Renal pelvis (tissue), 4 donors: ENCODE measurements around the gene CD320. TPM values are rescaled to one million over a fixed set of nuclear protein-coding genes. Genes with fewer than 3 reads are reported as not detected.
"Not testable (repeated sequence)": the region's sequence is repeated elsewhere in the genome, so short reads cannot be mapped to it uniquely, and the experiment has no call there.

ENCODE experiments used
- DNase-seq: peaks from one replicate; pipeline ENCODE4 v3.0.0-alpha.2; 2013
- polyA plus RNA-seq, 3 donors: library from polyadenylated mRNA; unstranded; fragments of 120-200 nt; gene quantifications; one replicate each; pipeline ENCODE4 v1.2.1, GENCODE V29; 2013; ENCODE audit not compliant: insufficient read length in 3 of 3

Gene CD320
- polyA plus RNA-seq, 3 donors, result 42.6 to 48.9 (median 42.6) TPM

DNA sequence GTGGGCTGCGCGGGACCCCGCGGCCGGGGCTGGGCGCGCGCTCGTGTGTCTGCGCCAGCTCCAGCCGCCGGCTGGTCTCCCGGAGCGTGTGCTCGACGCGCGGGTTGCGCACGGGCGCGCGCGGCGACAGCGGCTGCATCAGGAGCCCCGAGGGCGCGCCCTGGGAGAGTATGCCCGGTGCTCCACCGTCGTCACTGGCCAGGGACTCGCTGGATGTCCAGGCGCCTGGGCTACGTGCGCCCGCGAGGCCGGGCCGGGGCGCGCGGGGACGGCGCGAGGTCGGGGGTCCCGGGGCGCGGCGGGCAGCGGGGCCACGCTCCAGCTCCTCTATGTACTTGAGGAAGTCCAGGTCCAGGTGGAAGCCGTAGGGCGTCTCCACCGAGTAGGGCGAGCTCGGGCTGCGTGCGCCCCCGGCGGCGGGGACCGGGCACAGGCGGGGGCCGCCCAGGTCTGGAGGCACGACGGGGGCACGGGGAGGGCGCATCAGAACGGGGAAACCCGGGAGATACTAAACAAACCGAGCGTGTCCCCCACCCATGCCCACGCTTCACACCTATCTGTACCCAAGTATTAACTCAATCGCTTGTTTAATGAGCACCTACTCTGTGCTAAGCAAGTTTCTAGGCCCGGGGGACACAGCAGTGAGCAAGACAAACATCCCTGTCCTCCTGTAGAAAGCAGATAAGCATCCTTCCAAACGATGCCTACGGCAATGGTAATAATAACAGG lies 27.3 kb upstream of the CD320 start:
- no peak for DNase-seq

DNA sequence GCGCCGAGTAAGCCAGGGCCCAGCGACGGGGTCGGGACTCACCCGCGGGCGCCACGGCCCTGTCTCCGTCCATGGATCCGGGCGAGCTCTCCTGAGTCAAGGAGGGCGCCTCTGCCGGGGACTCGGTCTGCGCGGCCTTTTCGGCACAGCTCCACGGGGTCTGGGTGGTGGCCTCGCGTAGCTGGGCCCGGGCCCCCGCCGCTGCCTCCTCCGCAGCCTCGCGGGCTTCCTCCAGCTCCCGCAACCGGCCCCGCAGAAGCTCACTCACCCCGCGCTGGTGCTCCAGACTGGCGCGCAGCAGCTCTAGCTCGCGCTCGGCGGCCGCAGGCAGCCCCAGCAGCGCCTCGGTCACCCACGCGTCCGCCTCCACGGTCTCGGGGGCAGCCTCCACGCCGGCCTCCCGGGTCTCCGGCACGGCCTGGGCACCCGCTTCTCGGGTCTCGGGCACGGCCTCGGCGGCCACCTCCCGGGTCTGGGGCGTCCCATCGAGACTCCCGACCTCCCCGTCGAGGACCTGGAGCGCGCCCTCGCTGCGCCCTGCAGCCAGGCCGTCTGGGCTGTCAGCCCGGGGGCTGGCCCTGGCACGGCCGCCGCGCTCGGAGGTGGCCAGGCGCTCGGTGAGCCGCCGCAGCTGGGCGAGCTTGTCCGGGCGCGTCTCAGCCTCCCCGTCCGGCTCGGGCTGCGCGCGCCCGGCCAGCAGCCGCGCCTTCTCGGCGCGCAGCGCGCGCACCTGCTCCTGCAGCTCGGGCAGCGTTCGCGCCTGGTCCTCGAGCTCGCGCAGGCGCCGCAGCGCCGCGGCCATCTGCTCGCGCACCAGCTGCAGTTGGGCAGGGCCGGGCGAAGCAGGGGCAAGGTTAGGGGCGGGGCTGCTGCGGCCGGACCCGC lies 26.5 kb upstream of the CD320 start:
- peak; percentile 68 for DNase-seq

DNA sequence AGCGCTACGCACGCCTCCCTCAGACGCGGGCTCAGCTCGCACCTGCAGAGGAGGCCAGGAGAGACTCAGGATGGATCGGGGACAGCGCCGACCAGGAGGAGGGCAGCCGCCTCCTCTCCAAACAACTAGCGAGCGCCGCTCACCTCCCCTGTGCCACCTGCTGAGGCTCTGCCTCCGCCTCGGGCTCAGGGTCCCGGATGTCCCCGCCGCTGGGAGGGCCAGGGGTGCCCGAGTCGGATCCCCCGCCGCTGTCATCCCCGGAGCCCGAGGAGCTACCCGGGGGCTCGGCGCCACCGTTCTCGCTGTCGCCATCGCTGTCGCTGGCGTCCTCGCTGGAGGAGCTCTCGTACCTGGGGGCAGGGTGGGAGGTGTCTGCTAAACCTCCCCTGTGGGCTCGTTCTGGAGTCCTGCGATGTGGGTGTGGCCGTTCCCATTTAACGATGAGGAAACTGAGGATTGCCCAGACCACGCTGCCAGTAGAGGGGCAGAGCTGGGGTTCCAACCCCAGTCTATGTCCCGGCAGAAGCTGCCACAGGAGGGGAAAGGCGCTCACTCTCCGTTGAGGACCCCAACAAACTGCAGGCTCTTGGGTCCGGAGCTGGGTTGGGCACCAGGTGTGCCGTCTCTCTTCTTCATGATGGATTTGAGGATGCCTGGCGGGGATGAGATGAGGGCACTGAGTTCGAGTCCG lies 25.8 kb upstream of the CD320 start:
- no peak for DNase-seq

DNA sequence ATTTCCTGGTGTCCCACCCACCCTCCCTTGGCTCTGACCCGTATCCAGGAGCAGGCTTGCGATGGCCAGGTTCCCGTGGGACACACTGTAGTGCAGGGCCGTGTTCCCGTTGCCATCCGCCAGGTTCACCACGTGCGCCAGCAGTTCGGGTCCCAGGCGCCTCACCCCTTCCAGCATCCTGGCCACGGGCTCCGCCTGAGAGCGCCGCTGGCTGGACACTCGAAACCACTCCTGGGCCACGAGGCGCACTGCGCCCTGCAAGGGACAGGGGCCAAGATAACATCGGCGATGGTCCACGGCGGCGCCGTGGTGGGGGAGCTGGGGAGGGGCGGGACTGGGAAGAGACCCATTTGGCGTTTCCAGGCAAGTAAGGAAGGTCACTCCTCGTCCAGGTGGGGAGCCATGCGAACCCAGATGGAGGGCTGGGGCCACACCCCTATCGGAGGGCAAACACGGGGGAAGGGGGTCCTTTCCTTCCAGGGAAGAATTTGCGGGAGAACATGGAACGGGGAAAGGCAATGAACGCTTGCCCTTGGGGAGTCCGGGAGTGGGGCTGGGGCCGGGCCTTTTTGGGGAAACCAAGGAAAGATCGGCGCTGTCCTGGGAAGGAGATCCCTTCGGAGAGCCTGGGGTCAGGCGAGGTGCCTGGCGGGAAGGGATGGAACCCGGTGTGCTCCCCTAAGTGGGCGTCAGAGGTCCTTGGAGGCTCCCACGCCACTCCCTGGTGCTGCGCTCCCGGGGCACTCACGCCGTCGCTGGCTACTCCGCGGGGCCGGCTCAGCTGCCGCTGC lies 25.0 kb upstream of the CD320 start:
- DNase-seq, result no peak

DNA sequence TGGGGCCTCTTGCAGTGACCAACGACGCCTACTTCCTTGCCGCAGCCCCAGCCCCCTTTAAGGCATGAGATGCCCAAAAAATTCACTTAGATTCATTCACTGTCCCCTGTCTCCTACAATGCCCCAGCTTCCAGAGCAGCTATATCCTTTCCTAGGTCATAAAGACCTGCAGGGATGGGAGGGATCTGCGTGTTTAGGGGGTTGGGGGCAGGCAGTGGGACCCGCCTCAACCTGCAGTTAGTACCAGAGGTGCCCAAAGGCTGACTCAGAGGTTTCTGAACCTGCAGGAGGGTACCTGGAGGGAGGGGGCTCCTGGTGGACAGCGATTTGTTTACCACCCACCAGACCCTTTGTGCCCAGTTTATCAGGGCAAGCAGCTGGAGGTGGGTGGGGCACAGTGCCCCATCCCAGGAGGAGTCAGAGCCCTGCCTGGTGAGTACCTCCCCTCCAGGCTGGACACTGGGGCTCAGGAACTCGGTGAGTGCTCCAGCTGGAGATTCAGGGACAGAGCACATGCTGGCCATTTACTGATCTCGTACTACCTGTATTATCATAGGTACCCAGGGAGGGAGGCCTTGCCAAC lies 23.2 kb upstream of the CD320 start:
- no peak for DNase-seq

DNA sequence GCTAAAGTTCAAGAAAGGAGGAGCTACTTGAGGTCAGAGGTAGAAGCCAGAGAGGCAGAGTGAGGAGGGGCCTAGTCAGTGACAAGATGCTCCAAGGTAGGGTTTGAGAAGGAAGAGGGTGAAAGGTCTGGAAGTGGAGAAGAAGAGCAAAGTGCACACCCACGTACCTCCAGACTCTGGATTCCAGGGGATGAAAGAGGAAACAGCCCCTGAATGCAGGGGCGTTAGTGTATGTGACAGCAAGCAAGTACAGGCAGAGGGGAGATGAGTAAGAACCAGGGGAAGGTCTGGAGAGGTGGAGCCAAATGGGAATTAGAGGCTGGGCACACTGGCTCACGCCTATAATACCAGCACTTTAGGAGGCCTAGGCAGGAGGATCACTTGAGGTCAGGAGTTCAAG lies 21.8 kb upstream of the CD320 start:
- no peak for DNase-seq

DNA sequence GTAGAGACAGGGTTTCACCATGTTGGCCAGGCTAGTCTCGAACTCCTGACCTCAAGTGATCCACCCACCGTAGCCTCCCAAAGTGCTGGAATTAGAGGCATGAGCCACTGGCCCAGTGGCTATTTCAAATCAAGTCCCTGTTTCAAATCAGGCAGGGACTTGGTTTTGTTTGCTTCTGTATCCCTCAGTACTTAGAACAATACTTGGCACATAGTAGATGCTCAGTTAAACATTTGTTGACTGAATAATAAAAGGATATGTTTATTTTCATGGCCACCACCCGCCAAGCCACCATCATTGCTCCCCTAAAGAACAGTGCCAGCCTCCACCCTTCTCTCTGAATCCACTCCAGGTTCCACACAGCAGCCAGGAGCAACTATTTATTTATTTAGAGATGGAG lies 17.3 kb upstream of the CD320 start:
- no peak for DNase-seq

DNA sequence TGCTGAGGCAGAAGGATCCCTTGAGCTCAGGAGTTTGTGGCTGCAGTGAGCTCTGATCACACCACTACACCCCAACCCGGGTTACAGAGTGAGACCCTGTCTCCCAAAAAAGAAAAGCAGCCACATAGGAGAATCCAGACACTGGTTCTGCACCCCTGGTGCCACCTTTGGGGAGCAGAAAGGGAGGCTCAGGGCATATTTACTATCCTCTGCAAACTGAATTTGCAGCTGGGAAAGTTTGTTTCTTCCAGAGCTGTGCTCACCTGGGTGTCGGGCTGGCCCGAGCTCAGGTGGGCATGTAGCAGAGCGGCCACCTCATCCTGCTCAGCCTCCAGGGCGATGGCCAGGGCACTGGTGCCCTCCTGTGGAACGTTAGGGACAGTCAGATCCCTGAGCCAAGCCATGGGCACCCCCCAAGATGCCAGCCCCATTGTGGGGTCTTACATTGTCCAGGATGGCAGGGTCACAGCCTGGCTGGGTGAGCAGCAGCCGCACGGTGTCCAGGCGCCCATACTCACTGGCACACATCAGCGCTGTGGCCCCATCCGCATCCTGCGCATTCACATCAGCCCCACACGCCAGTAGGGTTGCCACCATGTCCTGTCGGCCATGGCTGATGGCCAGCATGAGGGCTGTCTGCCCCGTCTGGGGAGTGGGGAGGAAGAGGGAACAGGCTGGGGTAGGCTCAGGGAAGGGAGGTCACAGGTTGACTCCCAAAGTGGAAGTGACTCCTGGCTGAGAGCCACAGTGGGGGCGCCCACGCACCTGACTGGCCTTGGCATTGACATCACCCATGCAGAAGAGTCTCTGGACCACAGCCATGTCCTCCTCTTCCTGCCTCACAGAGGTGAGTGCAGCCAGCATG lies 16.3 kb upstream of the CD320 start:
- no peak for DNase-seq

DNA sequence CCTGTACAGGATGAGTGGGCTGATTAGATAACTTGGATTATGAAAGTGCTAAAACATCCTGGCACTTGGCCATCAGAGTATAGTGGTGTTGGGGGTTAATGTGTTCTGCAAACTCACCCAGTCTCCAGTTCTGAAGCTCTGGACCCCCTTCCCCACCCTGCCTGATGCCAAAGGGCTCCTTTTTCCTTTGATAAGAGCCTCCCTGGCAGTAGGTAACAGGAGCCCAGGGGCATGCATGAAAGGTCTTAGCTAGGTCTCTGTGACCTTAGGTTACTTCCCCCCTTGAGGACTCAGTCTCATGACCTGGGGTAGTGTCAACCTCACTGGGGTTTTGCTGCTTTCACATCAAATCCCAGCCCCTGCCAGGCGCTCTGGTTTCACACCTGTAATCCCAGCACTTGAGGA lies 15.6 kb upstream of the CD320 start:
- no peak for DNase-seq

DNA sequence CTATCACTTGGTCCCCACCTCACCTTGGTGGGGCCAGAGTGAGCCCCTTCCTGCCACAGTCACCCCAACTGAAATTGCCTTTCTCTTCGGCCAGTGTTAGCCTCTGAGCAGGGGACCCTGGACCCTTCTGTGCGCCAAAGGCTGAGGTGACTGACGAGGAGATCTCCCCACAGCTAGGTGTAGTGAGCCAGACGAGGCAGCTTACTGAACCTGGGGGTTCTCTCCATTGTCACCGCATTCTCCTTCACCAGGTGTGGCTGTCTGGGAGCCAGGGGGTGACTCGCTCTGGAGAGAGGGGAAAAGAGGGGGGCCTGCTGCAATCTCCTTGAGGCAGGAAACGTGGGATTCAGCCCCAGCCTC lies 14.5 kb upstream of the CD320 start:
- DNase-seq, result no peak

DNA sequence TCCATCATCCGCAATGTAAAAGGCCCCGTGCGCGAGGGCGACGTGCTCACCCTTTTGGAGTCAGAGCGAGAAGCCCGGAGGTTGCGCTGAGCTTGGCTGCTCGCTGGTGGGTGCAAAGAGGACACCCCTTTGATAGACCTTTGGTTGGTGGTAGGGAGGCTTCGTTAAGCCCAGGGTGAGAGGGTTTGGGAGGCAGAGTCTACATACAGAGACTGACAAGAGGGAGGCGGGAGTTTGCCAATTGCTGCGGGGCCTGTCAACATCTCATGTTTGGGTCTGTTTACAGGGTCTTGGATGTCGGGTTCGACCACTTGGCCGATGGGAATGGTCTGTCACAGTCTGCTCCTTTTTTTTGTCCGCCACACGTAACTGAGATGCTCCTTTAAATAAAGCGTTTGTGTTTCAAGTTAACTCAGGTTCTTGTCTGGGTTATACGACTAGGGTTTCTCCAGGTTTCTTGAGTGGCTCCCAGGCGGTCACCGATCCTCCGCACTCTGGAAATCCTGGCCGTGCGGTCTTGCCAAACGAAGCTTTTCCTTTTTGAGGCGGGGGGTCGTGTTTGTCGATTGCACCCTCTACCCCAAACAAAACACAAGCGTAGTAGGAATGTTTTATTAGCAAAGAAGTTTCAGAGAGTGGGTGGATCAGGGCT lies 14.0 kb upstream of the CD320 start:
- no peak for DNase-seq

DNA sequence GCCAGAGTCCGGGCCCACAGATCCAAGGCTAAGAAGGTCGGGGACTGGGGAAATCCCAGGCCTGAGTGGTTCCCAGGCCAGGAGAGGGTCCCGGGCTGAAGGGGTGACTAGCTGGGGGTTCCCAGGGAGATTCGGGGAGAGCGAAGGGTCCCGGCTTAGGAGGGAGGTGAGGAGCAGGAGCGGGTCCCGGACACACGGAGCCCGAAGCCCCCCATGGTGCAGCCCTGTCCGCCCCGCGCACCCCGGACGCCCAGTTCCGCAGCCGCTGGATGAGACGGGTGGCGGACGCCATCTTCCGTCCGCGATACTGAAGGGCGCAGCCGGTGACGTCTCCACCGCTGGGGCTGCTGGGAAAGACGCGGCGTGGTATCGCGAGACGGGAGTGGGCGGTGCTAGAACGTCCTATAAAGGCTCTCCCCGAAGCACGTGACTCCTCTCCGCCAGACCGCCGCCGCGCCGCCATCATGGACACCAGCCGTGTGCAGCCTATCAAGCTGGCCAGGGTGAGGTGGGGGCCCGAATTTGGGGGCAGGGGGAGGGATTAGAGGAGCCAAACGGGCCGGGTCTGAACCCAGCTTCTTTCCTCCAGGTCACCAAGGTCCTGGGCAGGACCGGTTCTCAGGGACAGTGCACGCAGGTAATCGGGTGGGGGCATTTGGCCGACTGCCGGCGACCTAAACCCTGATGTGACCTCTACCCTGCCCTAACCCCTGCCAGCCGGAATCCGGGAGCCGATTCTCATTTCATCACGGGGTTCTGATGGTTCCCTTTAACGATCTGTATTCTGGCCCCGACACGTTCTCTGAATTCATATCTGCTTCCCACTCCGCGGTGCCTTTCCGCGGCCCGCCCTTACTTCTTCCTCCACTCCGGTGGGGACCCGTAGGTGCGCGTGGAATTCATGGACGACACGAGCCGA lies 13.2 kb upstream of the CD320 start, which contains the start of the genes NDUFA7 and RPS28:
TSS of gene NDUFA7 (minus strand) at position 309 of the 919 bp plus-strand sequence. CDS start at position 292, 17 bp downstream.
TSS of gene RPS28 (plus strand) at position 430 of the 919 bp plus-strand sequence. CDS start at position 465, 35 bp downstream.
- DNase-seq, result peak; percentile 96

DNA sequence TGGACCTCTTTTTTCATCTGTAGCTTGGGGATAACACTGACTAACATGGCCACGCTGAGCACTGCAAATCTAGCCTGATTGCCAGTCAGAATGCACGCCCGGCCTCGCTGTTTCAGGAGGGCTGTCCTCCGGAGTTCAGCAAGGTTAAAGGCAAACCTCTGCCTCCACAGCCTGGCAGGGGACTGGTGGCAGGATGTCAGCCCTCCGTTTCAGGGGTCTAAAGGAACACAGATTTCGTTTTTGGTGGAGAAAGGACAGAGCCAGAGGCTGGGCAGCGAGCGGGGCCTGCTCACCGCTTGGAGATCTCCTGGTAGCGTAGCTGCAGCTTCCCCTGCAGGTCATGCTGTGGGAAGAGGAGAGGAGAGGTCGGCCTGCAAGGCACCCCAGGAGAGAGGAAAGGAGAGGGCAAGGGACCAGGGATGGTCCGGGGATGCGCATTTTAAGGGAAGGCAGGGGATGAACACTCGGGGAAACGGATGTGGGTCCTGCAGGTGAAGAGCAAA lies 12.5 kb upstream of the CD320 start:
- DNase-seq, result no peak

DNA sequence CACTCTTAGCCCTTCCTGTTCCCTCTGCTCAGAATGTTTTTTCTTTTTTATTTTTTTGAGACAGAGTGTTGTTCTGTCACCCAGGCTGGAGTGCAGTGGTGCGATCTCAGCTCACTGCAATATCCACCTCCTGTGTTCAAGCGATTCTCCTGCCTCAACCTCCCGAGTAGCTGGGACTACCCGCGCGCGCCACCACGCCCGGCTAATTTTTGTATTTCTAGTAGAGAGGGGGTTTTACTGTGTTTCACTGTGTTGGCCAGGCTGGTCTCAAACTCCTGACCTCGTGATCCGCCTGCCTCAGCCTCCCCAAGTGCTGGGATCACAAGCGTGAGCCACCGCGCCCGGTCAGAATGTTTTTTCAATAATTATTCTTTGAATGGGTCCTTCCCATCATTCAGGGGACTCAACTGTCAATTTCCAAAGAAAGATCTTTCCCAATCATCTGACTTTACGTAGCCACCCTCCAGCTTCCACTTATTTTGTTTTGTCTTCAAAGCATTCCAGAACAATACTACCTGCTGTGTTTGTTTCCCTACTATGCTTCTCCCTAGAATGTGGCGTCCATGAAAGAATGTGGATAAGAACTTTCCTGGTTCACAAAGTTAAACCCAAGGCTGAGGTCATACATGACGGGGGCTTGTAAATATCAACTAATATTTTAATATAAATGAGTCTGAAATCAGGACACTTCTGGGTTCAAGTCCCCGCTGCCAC lies 11.8 kb upstream of the CD320 start:
- no peak for DNase-seq

DNA sequence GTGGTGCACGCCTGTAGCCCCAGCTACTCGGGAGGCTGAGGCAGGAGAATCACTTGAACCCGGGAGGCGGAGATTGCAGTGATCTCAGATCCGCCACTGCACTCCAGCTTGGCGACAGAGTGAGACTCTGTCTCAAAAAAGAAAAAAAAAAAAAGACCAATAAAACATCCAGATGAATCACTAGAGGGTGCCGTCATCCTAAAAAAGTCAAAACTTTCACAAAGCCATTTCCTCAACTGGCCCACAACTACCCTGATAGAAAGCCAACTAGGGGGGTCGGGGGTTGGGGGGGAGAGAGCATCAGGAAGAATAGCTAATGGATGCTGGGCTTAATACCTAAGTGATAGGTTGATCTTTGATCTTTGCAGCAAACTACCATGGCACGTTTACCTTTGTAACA lies 10.7 kb upstream of the CD320 start:
- DNase-seq, result not testable (repeated sequence)

DNA sequence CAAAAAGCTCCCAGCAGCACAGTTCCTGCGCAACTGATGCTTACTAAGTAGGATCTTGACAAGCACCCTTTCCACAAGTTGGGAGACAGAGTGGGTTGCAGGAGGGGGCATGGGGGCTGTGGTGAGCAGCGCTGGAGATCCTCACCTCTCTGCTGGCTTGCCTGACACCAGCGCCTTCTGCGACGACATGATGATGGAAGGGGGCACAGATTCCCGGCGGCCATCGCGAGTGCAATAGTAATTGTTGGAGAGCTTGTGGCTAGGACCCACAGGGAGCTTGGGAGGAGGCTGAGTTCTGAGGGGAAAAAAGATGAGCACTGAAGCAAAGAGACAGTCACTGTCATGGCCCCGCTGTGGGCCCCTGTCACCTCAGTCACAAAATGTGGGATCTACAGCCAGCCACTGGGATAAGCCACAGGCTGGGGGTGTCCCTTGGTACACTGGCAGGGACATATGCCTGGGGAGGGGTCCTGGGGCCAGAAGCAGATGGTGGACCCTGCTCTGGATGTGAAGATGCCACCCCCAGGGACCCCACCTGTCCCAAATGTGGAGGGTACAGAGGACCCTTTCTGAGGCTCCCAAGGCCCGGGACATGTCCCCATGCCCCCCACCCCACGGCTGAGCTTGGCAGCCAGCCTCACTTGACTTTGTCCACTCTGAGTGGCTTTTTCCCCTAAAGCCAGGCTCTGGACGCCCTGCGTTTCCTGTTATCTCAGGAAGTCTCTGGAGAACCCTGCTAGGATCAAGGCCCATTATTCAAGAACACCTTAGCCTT lies 8.4 kb upstream of the CD320 start:
- DNase-seq, result no peak
